ENCODE data around the gene NCOA1. TPM values are rescaled to one million over a fixed set of nuclear protein-coding genes. Genes with fewer than 3 reads are reported as not detected.

NCOA1 gene
- polyA plus RNA-seq, 3 donors = 7.3 to 30.2 (median 10.2) TPM

DNA sequence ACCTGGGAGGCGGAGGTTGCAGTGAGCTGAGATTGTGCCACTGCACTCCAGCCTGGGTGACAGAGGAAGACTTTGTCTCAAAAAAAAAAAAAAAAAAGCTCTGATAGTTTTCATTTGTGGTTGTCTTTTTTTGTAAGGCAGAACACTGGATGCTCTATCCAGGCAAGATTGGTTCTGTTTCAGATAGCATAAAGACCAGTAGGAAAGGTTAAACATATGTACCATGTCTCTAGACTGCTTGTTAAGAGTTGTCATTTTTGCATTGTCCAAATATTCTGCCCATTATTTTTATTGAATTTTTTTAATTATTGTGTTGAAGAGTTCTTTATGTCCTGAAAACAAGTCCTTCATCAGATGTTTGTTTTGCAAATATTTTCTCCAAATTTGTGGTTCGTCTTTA is 60.0 kb downstream of the NCOA1 start:
- intact Hi-C loops (cut with micrococcal nuclease) = no loop called here
- Histone ChIP-seq H3K4me3 (replicated peaks in 1 of 3; ENCODE audit: low read depth in 2 of 3, low read length in 3 of 3) (no peak overlapping the region), H3K4me2 (replicated peaks; ENCODE audit: extremely low read depth, low read length, poor library complexity, severe bottlenecking) (no peak overlapping the region), H3K27ac (ENCODE audit: low read depth in 1 of 2, low read length in 2 of 2) (no peak overlapping the region), H3K79me2 (ENCODE audit: insufficient read depth, low read length) (peaks cover 31% of the 10 kb centered on the region), H3K9ac (ENCODE audit: insufficient read depth, low read length, poor library complexity, severe bottlenecking) (no peak overlapping the region), H3K9me3 (replicated peaks in 1 of 2; ENCODE audit: control insufficient read depth in 1 of 2, insufficient read depth in 1 of 2, low read length in 2 of 2) (peaks cover 7 to 28% of the 10 kb centered on the region in 2 donors), H3K36me3 (replicated peaks in 1 of 2; ENCODE audit: control insufficient read depth in 1 of 2, insufficient read depth in 2 of 2, low read length in 2 of 2) (peaks cover 0 to 11% of the 10 kb centered on the region in 2 donors), H4K20me1 (ENCODE audit: insufficient read depth, low read length) (peaks cover 93% of the 10 kb centered on the region), H3K4me1 (ENCODE audit: control insufficient read depth in 1 of 2, insufficient read depth in 2 of 2, low read length in 2 of 2) (no peaks in the 10 kb centered on the region), H3K27me3 (ENCODE audit: control insufficient read depth in 2 of 2, insufficient read depth in 2 of 2, low read length in 2 of 2) (no peaks in the 10 kb centered on the region), H2AFZ (ENCODE audit: insufficient read depth, low read depth, low read length, poor library complexity, severe bottlenecking) (no peak overlapping the region)
- peak overlapping the region in 1 of 7 donors; percentile 5 for H3K27ac Mint-ChIP-seq
- H3K36me3 Mint-ChIP-seq = peaks cover 12 to 19% of the 10 kb centered on the region in 2 donors
- DNase-seq = no peak
- no peaks in the 10 kb centered on the region for H3K27me3 Mint-ChIP-seq (ENCODE audit: low read depth in 3 of 3)
- WGBS (ENCODE audit: insufficient coverage) = 100% methylated on average over 1 of the region's 2 CpGs
- TF ChIP-seq, protein P1, sequence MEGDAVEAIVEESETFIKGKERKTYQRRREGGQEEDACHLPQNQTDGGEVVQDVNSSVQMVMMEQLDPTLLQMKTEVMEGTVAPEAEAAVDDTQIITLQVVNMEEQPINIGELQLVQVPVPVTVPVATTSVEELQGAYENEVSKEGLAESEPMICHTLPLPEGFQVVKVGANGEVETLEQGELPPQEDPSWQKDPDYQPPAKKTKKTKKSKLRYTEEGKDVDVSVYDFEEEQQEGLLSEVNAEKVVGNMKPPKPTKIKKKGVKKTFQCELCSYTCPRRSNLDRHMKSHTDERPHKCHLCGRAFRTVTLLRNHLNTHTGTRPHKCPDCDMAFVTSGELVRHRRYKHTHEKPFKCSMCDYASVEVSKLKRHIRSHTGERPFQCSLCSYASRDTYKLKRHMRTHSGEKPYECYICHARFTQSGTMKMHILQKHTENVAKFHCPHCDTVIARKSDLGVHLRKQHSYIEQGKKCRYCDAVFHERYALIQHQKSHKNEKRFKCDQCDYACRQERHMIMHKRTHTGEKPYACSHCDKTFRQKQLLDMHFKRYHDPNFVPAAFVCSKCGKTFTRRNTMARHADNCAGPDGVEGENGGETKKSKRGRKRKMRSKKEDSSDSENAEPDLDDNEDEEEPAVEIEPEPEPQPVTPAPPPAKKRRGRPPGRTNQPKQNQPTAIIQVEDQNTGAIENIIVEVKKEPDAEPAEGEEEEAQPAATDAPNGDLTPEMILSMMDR (IDR thresholded peaks at IDR 0.05) = no peak
- no peak overlapping the region for H3K4me3 Mint-ChIP-seq
- H3K9me3 Mint-ChIP-seq = peaks cover 16 to 27% (median 19%) of the 10 kb centered on the region in 7 donors
- peaks cover 12% of the 10 kb centered on the region for H3K4me1 Mint-ChIP-seq

DNA sequence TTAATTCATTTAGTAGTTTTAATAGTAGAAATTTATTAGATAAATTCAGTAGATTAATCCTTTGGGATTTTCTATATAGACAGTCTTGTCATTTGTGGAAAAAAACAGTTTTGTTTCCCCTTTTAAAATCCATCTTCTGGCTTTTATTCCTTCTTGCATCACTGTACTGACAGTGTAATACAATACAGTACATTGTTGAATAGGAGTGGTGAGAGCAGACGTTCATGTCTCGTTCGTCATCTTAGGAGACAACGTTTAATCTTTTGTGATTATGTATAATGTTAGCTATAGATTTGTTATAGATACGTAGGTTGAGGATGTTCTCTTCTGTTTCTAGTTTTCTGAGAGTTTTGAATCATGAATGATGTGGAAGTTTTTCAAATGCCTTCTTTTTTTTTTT is 61.8 kb downstream of the NCOA1 start:
- no peak overlapping the region for H3K9ac ChIP-seq (ENCODE audit: insufficient read depth, low read length, poor library complexity, severe bottlenecking)
- TF ChIP-seq, protein P1 (IDR thresholded peaks at IDR 0.05) = no peak
- Mint-ChIP-seq H3K4me3 (no peak overlapping the region), H3K27me3 (ENCODE audit: low read depth in 3 of 3) (no peaks in the 10 kb centered on the region), H3K4me1 (peaks cover 11% of the 10 kb centered on the region), H3K27ac (no peak overlapping the region), H3K9me3 (peaks cover 15 to 33% (median 19%) of the 10 kb centered on the region in 7 donors), H3K36me3 (peaks cover 19 to 27% of the 10 kb centered on the region in 2 donors)
- no peaks in the 10 kb centered on the region for H3K4me1 ChIP-seq (ENCODE audit: control insufficient read depth in 1 of 2, insufficient read depth in 2 of 2, low read length in 2 of 2)
- intact Hi-C loops (cut with micrococcal nuclease) = no loop called here
- H4K20me1 ChIP-seq (ENCODE audit: insufficient read depth, low read length) = peaks cover 94% of the 10 kb centered on the region
- no peak for DNase-seq
- no peak overlapping the region for H3K4me2 ChIP-seq (replicated peaks; ENCODE audit: extremely low read depth, low read length, poor library complexity, severe bottlenecking)
- peaks cover 0 to 14% of the 10 kb centered on the region in 2 donors for H3K36me3 ChIP-seq (replicated peaks in 1 of 2; ENCODE audit: control insufficient read depth in 1 of 2, insufficient read depth in 2 of 2, low read length in 2 of 2)
- H2AFZ ChIP-seq (ENCODE audit: insufficient read depth, low read depth, low read length, poor library complexity, severe bottlenecking) = no peak overlapping the region
- H3K79me2 ChIP-seq (ENCODE audit: insufficient read depth, low read length) = peaks cover 46% of the 10 kb centered on the region
- no peak overlapping the region for H3K4me3 ChIP-seq (replicated peaks in 1 of 3; ENCODE audit: low read depth in 2 of 3, low read length in 3 of 3)
- WGBS (ENCODE audit: insufficient coverage) = no CpG with 5 or more reads among the region's 5 CpGs
- H3K9me3 ChIP-seq (replicated peaks in 1 of 2; ENCODE audit: control insufficient read depth in 1 of 2, insufficient read depth in 1 of 2, low read length in 2 of 2) = peaks cover 11 to 27% of the 10 kb centered on the region in 2 donors
- no peaks in the 10 kb centered on the region for H3K27me3 ChIP-seq (ENCODE audit: control insufficient read depth in 2 of 2, insufficient read depth in 2 of 2, low read length in 2 of 2)
- no peak overlapping the region for H3K27ac ChIP-seq (ENCODE audit: low read depth in 1 of 2, low read length in 2 of 2)

Data from CD14-positive monocyte (primary cell).